WERI-Rb-1 (cell line): Measurements from ENCODE around the gene TMA16.
"Not testable (repeated sequence)": the region's sequence is repeated elsewhere in the genome, so short reads cannot be mapped to it uniquely, and the experiment has no call there.

ENCODE experiments used
- DNase-seq: peaks from one replicate; pipeline ENCODE4 v3.0.0-alpha.2; 2020
- H3K27ac ChIP-seq: fragments of 250-450 bp; sonication (Bioruptor Pico); 2 replicates; pipeline ENCODE4 v1.5.1; 2020; ENCODE audit warnings: mild to moderate bottlenecking, moderate library complexity
- H3K27me3 ChIP-seq: fragments of 250-450 bp; sonication (Bioruptor Pico); 2 replicates; pipeline ENCODE4 v1.5.1; 2021; ENCODE audit warnings: mild to moderate bottlenecking, low read depth, moderate library complexity; ENCODE audit not compliant: insufficient read depth, severe bottlenecking
- H3K36me3 ChIP-seq: fragments of 250-450 bp; sonication (Bioruptor Pico); 2 replicates; pipeline ENCODE4 v1.5.1; 2020; ENCODE audit warnings: mild to moderate bottlenecking, moderate library complexity
- H3K4me3 ChIP-seq: 2 replicates; pipeline ENCODE4 v1.5.1; 2011; ENCODE audit warnings: low read depth, mild to moderate bottlenecking, control low read depth, low read length
- H3K9me3 ChIP-seq: fragments of 250-450 bp; sonication (Bioruptor Pico); 2 replicates; pipeline ENCODE4 v1.5.1; 2021; ENCODE audit warnings: mild to moderate bottlenecking, moderate library complexity; ENCODE audit not compliant: severe bottlenecking
- CTCF ChIP-seq: IDR thresholded peaks from 2 replicates; pipeline ENCODE4 v1.5.1; 2011; ENCODE audit warnings: low read depth, mild to moderate bottlenecking, control low read depth, inconsistent platforms, low read length

Gene TMA16

GRCh38 chr4:163536091-163536490 is 41.6 kb downstream of the TMA16 start:
- Histone ChIP-seq H3K9me3 (no peaks in the 10 kb centered on the region), H3K27me3 (no peaks in the 10 kb centered on the region), H3K27ac (no peak overlapping the region), H3K36me3 (no peaks in the 10 kb centered on the region), H3K4me3 (no peak overlapping the region)
- DNase-seq: no peak
- TF ChIP-seq CTCF: no peak

GRCh38 chr4:163537114-163537513 is 42.6 kb downstream of the TMA16 start:
- no peak overlapping the region for H3K4me3 ChIP-seq
- H3K36me3 ChIP-seq: no peaks in the 10 kb centered on the region
- no peaks in the 10 kb centered on the region for H3K27me3 ChIP-seq
- TF ChIP-seq CTCF: no peak
- no peaks in the 10 kb centered on the region for H3K9me3 ChIP-seq
- DNase-seq: no peak
- no peak overlapping the region for H3K27ac ChIP-seq

GRCh38 chr4:163538820-163539219 is 44.3 kb downstream of the TMA16 start:
- H3K27ac ChIP-seq, H3K4me3 ChIP-seq, DNase-seq, H3K9me3 ChIP-seq, H3K36me3 ChIP-seq, H3K27me3 ChIP-seq: not testable (repeated sequence)

GRCh38 chr4:163540448-163540847 is 46.0 kb downstream of the TMA16 start:
- no peak for TF ChIP-seq CTCF
- no peak for DNase-seq
- no peak overlapping the region for H3K27ac ChIP-seq
- H3K9me3 ChIP-seq: no peaks in the 10 kb centered on the region
- no peaks in the 10 kb centered on the region for H3K27me3 ChIP-seq
- H3K36me3 ChIP-seq: no peaks in the 10 kb centered on the region
- no peak overlapping the region for H3K4me3 ChIP-seq

- TF ChIP-seq CTCF: no peak
- DNase-seq: no peak
- H3K36me3 ChIP-seq: no peaks in the 10 kb centered on the region
- H3K9me3 ChIP-seq: no peaks in the 10 kb centered on the region
- H3K27me3 ChIP-seq: no peaks in the 10 kb centered on the region
- no peak overlapping the region for H3K4me3 ChIP-seq
- no peak overlapping the region for H3K27ac ChIP-seq
These were observed 46.5 kb downstream of the TMA16 start for GRCh38 chr4:163540977-163541376.

- no peak for TF ChIP-seq CTCF
- no peak overlapping the region for H3K4me3 ChIP-seq
- no peaks in the 10 kb centered on the region for H3K9me3 ChIP-seq
- no peak for DNase-seq
- H3K27me3 ChIP-seq: no peaks in the 10 kb centered on the region
- H3K27ac ChIP-seq: no peak overlapping the region
- no peaks in the 10 kb centered on the region for H3K36me3 ChIP-seq
These were observed 47.8 kb downstream of the TMA16 start for GRCh38 chr4:163542275-163542674.
